B cell (primary cell): ENCODE measurements around the gene COL13A1. TPM values are rescaled to one million over a fixed set of nuclear protein-coding genes. Genes with fewer than 3 reads are reported as not detected.

Source experiments
- ATAC-seq: fragments of 200-7000 bp; cut with Tn5 transposase; one replicate; pipeline ENCODE4 v1.10.0; 2021; ENCODE audit warnings: low read depth, mild to moderate bottlenecking, moderate number of reproducible peaks, moderate library complexity
- CTCF ChIA-PET: fragments of 350-600 bp; sonication (Branson Sonifier 250); formaldehyde crosslinking; loops from one replicate; lab custom pipeline; 2021; ENCODE audit warnings: antibody characterized with exemption, inconsistent platforms; lab: Charles Lee
- POLR2A ChIA-PET: fragments of 350-600 bp; sonication (Branson Sonifier 250); formaldehyde crosslinking; loops from one replicate; lab custom pipeline; 2021; ENCODE audit warnings: antibody characterized with exemption; lab: Charles Lee
- DNase-seq: peaks from one replicate; pipeline ENCODE4 v3.0.0; 2013
- H2AFZ ChIP-seq: 2 replicates; pipeline ENCODE4 v1.6.1; 2012; ENCODE audit warnings: mild to moderate bottlenecking, low read depth, low read length; ENCODE audit not compliant: insufficient read depth, poor library complexity, severe bottlenecking
- H3K27ac ChIP-seq, 2 donors: 1 replicate in 1 of 2; 2 replicates in 1 of 2; pipeline ENCODE4 v1.5.1; 2012 to 2013; ENCODE audit warnings: low read length in 2 of 2, mild to moderate bottlenecking in 2 of 2, moderate library complexity in 1 of 2
- H3K27me3 ChIP-seq, 4 experiments: fragments of 200-600 bp in 1 of 4; sonication (generic) in 1 of 4; replicated peaks in 1 of 4; 1 replicate in 2 of 4; 2 replicates in 2 of 4; pipeline versions ENCODE4 v1.6.1 to v1.7.0; 2013 to 2016; ENCODE audit warnings: low read length in 3 of 4, mild to moderate bottlenecking in 2 of 4, mixed read lengths in 1 of 4, moderate library complexity in 1 of 4; ENCODE audit not compliant: insufficient read depth in 4 of 4, control insufficient read depth in 3 of 4; ENCODE audit errors: control extremely low read depth in 1 of 4
- H3K36me3 ChIP-seq, 2 experiments: replicated peaks in 1 of 2; 1 replicate in 1 of 2; 2 replicates in 1 of 2; pipeline versions ENCODE4 v1.6.1 to v1.7.1; 2013; ENCODE audit warnings: low read length in 1 of 2; ENCODE audit not compliant: insufficient read depth in 2 of 2, control insufficient read depth in 1 of 2; ENCODE audit errors: control extremely low read depth in 1 of 2, extremely low read depth in 1 of 2
- H3K4me1 ChIP-seq, 2 donors: fragments of 200-600 bp in 1 of 2; sonication (generic) in 1 of 2; 1 replicate in 1 of 2; 2 replicates in 1 of 2; pipeline versions ENCODE4 v1.5.1 to v1.6.1; 2013 to 2017; ENCODE audit warnings: low read length in 2 of 2; ENCODE audit not compliant: control insufficient read depth in 2 of 2, insufficient read depth in 2 of 2
- H3K4me2 ChIP-seq: replicated peaks from 2 replicates; pipeline ENCODE3; 2012; ENCODE audit warnings: mild to moderate bottlenecking, low read depth, low read length; ENCODE audit not compliant: poor library complexity, severe bottlenecking
- H3K4me3 ChIP-seq, 5 experiments: fragments of 200-600 bp in 1 of 5; sonication (generic) in 1 of 5; 1 replicate in 3 of 5; 2 replicates in 2 of 5; pipeline versions ENCODE4 v1.5.1 to v1.7.0; 2011 to 2016; ENCODE audit warnings: low read length in 4 of 5, mild to moderate bottlenecking in 4 of 5, low read depth in 2 of 5, control low read depth in 1 of 5, moderate library complexity in 1 of 5; ENCODE audit not compliant: insufficient read depth in 1 of 5; ENCODE audit errors: control extremely low read depth in 1 of 5, extremely low read depth in 1 of 5
- H3K79me2 ChIP-seq: fragments of 200-600 bp; sonication (generic); one replicate; pipeline ENCODE4 v1.6.0; 2016; ENCODE audit warnings: low read length; ENCODE audit not compliant: control insufficient read depth, insufficient read depth
- H3K9ac ChIP-seq: fragments of 200-600 bp; sonication (generic); 2 replicates; pipeline ENCODE4 v1.6.1; 2017; ENCODE audit warnings: mild to moderate bottlenecking, low read length, moderate library complexity
- H3K9me3 ChIP-seq, 3 donors: one replicate each; pipeline versions ENCODE4 v1.6.1 to v1.7.1; 2013; ENCODE audit warnings: low read length in 2 of 3; ENCODE audit not compliant: control insufficient read depth in 2 of 3, insufficient read depth in 1 of 3; ENCODE audit errors: control extremely low read depth in 1 of 3
- H4K20me1 ChIP-seq: 2 replicates; pipeline ENCODE4 v1.6.0; 2012; ENCODE audit warnings: mild to moderate bottlenecking, low read length; ENCODE audit not compliant: insufficient read depth, control insufficient read depth, poor library complexity, severe bottlenecking
- H3K27ac Mint-ChIP-seq: one replicate; pipeline ENCODE4 v1.8.0; 2021; ENCODE audit warnings: mixed read lengths
- H3K27me3 Mint-ChIP-seq: one replicate; pipeline ENCODE4 v1.8.0; 2021; ENCODE audit warnings: mixed read lengths
- H3K4me1 Mint-ChIP-seq: one replicate; pipeline ENCODE4 v1.8.0; 2021; ENCODE audit warnings: mixed read lengths
- H3K4me3 Mint-ChIP-seq: one replicate; pipeline ENCODE4 v1.8.0; 2021; ENCODE audit warnings: mixed read lengths
- H3K9me3 Mint-ChIP-seq: one replicate; pipeline ENCODE4 v1.8.0; 2022; ENCODE audit warnings: mixed read lengths; ENCODE audit not compliant: insufficient read depth
- EZH2 ChIP-seq: IDR thresholded peaks from 2 replicates; pipeline ENCODE4 v1.6.1; 2012; ENCODE audit warnings: borderline replicate concordance, low read depth, mild to moderate bottlenecking, moderate library complexity, low read length; ENCODE audit not compliant: insufficient read depth, poor library complexity, severe bottlenecking
- WGBS: methylation state at CpG from one replicate; pipeline ENCODE4 v1.1.5; 2013; ENCODE audit warnings: missing lambda C conversion rate; ENCODE audit not compliant: insufficient coverage; 5-methylcytosine and 5-hydroxymethylcytosine counted together
- intact Hi-C: fragments of 100-400 bp; cut with micrococcal nuclease; formaldehyde crosslinking; loops from one replicate; pipeline ENCODE4 v1.10.0; 2022
- polyA plus RNA-seq: library from polyadenylated mRNA; depleted of rRNA; stranded (reverse); fragments of >200 nt; gene quantifications from 2 replicates; pipeline ENCODE4 v1.2.3, GENCODE V29; 2012
- total RNA-seq, 2 donors: library from RNA; stranded (reverse); fragments of 120-200 nt in 1 of 2; gene quantifications; 1 replicate in 1 of 2; 2 replicates in 1 of 2; pipeline versions ENCODE4 v1.2.3 to v1.2.4, GENCODE V29; 2013 to 2022
- TF ChIP-seq, protein P1 (sequence below): fragments of 200-600 bp; IDR thresholded peaks from one replicate; pipeline ENCODE4 v1.8.0; 2022; ENCODE audit warnings: antibody characterized with exemption, mild to moderate bottlenecking

Gene COL13A1
- total and polyA plus RNA-seq, 2 donors (not counting 1 experiment from before 2014, with no cell fraction given): not detected

DNA sequence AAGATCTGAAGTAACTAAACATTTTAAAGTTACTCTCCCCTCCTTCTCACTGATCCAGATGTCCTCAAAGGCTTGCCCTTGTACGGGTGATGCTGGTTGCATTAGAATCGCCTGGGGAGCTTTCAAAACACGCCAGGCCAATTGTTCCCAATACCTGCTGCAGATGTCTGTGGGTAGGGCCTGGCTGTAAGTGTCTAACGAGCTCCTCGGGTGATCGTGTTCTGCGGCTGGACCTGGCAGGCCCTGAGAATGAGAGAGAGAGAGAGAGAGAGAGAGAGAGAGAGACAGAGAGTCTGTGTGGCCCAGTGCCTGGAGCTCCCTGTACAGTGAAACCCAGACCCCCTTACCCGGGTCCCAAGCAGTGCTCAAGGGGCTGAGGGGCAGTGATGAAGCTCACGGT, 8.4 kb downstream of the COL13A1 start:
- Mint-ChIP-seq H3K4me3 (no peak overlapping the region), H3K27ac (no peak overlapping the region), H3K27me3 (peaks cover 12% of the 10 kb centered on the region), H3K9me3 (no peaks in the 10 kb centered on the region), H3K4me1 (no peaks in the 10 kb centered on the region)
- intact Hi-C loops: no loop called here
- H3K27ac ChIP-seq: no peak overlapping the region
- no peaks in the 10 kb centered on the region for H4K20me1 ChIP-seq
- no peak overlapping the region for H2AFZ ChIP-seq
- H3K4me1 ChIP-seq: no peaks in the 10 kb centered on the region
- H3K4me3 ChIP-seq: no peak overlapping the region
- no peaks in the 10 kb centered on the region for H3K79me2 ChIP-seq
- H3K9ac ChIP-seq: no peak overlapping the region
- POLR2A ChIA-PET: no interaction called here
- 88% methylated on average over 9 of the region's 9 CpGs for WGBS
- no peak for ATAC-seq
- H3K36me3 ChIP-seq: no peaks in the 10 kb centered on the region
- no peak overlapping the region for H3K4me2 ChIP-seq
- H3K27me3 ChIP-seq: no peaks in the 10 kb centered on the region
- CTCF ChIA-PET: no interaction called here
- DNase-seq: no peak
- no peak for TF ChIP-seq EZH2
- TF ChIP-seq, protein P1, sequence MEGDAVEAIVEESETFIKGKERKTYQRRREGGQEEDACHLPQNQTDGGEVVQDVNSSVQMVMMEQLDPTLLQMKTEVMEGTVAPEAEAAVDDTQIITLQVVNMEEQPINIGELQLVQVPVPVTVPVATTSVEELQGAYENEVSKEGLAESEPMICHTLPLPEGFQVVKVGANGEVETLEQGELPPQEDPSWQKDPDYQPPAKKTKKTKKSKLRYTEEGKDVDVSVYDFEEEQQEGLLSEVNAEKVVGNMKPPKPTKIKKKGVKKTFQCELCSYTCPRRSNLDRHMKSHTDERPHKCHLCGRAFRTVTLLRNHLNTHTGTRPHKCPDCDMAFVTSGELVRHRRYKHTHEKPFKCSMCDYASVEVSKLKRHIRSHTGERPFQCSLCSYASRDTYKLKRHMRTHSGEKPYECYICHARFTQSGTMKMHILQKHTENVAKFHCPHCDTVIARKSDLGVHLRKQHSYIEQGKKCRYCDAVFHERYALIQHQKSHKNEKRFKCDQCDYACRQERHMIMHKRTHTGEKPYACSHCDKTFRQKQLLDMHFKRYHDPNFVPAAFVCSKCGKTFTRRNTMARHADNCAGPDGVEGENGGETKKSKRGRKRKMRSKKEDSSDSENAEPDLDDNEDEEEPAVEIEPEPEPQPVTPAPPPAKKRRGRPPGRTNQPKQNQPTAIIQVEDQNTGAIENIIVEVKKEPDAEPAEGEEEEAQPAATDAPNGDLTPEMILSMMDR: no peak
- no peaks in the 10 kb centered on the region for H3K9me3 ChIP-seq

DNA sequence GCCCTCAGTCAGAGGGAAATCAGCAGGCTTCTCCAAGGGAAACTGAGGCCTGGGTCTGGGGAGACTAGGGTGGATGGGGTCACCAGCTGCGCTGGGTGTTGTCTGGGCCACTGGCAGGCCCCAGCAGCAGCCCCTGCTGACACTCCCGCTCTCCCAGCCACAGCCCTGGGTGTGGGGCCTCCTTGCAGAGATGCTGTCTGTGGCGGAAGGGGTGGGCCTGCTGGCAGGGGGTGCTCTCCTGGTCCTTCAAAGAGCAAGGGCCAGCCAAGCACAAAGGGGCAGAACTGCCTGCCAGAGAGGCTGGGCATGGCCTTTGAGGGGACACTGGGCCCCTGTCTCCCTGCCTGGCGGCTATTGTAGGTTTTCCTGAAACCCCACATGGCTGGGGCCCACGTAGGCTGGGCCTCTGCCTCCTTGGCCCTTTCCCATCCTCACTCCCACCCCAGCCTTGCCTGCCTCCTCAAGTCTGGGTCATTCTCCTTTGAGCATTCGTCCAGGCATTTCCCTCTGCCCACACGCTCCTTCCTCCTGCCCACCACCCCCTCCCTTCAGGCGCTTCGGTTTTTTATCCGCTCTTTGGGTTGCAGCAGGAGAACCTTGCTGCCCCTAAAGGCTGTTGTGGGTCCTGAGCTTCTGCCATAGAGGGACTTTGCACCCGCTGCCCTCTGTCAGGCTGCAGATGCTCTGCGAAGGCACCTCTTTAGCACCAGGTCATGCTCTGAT, 9.1 kb downstream of the COL13A1 start:
- H3K27ac Mint-ChIP-seq: no peak overlapping the region
- no peaks in the 10 kb centered on the region for H3K9me3 ChIP-seq
- TF ChIP-seq EZH2: no peak
- TF ChIP-seq, protein P1: no peak
- H3K9me3 Mint-ChIP-seq: no peaks in the 10 kb centered on the region
- no peaks in the 10 kb centered on the region for H3K27me3 ChIP-seq
- no peaks in the 10 kb centered on the region for H3K4me1 Mint-ChIP-seq
- ChIA-PET POLR2A (no interaction called here), CTCF (no interaction called here)
- H3K4me3 ChIP-seq: no peak overlapping the region
- 92% methylated on average over 10 of the region's 12 CpGs for WGBS
- no peak overlapping the region for H2AFZ ChIP-seq
- no peak for DNase-seq
- no peaks in the 10 kb centered on the region for H3K4me1 ChIP-seq
- no peak overlapping the region for H3K27ac ChIP-seq
- H3K79me2 ChIP-seq: no peaks in the 10 kb centered on the region
- no peaks in the 10 kb centered on the region for H3K36me3 ChIP-seq
- no peak for ATAC-seq
- H3K27me3 Mint-ChIP-seq: peaks cover 10% of the 10 kb centered on the region
- intact Hi-C loops: no loop called here
- no peaks in the 10 kb centered on the region for H4K20me1 ChIP-seq
- no peak overlapping the region for H3K9ac ChIP-seq
- H3K4me2 ChIP-seq: no peak overlapping the region
- no peak overlapping the region for H3K4me3 Mint-ChIP-seq
